ENCODE data around the gene TSPAN17. TPM values are rescaled to one million over a fixed set of nuclear protein-coding genes. Genes with fewer than 3 reads are reported as not detected.

TSPAN17 gene
- total RNA-seq, 6 experiments from 2014 or later = 10.9 to 20.8 (median 13.6) TPM

- H3K27me3 ChIP-seq = no peaks in the 10 kb centered on the region
- ATAC-seq = no peak
- TF ChIP-seq CTCF (IDR thresholded peaks at IDR 0.05) (no peak), POLR2A (IDR thresholded peaks at IDR 0.05) (no peak)
- 48% methylated on average over 7 of the region's 10 CpGs for WGBS (ENCODE audit: insufficient coverage, low coverage, low lambda C conversion rate, missing lambda C conversion rate)
- H3K36me3 ChIP-seq = no peaks in the 10 kb centered on the region
- no peak overlapping the region for H3K4me3 ChIP-seq
- no peak for DNase-seq
- no peak overlapping the region for H3K27ac ChIP-seq
- no peaks in the 10 kb centered on the region for H3K4me1 ChIP-seq
- H3K9me3 ChIP-seq = no peaks in the 10 kb centered on the region
- intact Hi-C loops (cut with DNase I) = no loop called here
These were observed 29.1 kb downstream of the TSPAN17 start for GRCh38 chr5:176676361-176676824.

GRCh38 chr5:176677209-176677939 is 30.1 kb downstream of the TSPAN17 start:
- DNase-seq (no peak), ATAC-seq (no peak)
- no peaks in the 10 kb centered on the region for H3K4me1 ChIP-seq
- intact Hi-C loops (cut with DNase I) = no loop called here
- H3K27ac ChIP-seq = no peak overlapping the region
- 52% methylated on average over 4 of the region's 12 CpGs for WGBS (ENCODE audit: insufficient coverage, low coverage, low lambda C conversion rate, missing lambda C conversion rate)
- H3K4me3 ChIP-seq = no peak overlapping the region
- no peaks in the 10 kb centered on the region for H3K9me3 ChIP-seq
- no peaks in the 10 kb centered on the region for H3K36me3 ChIP-seq
- no peaks in the 10 kb centered on the region for H3K27me3 ChIP-seq
- TF ChIP-seq POLR2A (IDR thresholded peaks at IDR 0.05) = no peak
- TF ChIP-seq CTCF (IDR thresholded peaks at IDR 0.05) = no peak

- no peaks in the 10 kb centered on the region for H3K9me3 ChIP-seq
- H3K27me3 ChIP-seq = no peaks in the 10 kb centered on the region
- ATAC-seq (no peak), DNase-seq (no peak)
- H3K4me1 ChIP-seq = no peaks in the 10 kb centered on the region
- WGBS (ENCODE audit: insufficient coverage, low coverage, low lambda C conversion rate, missing lambda C conversion rate) = 100% methylated on average over 1 of the region's 5 CpGs
- no peak overlapping the region for H3K27ac ChIP-seq
- TF ChIP-seq POLR2A (IDR thresholded peaks at IDR 0.05) = no peak
- no peak for TF ChIP-seq CTCF (IDR thresholded peaks at IDR 0.05)
- intact Hi-C loops (cut with DNase I) = no loop called here
- H3K36me3 ChIP-seq = no peaks in the 10 kb centered on the region
- no peak overlapping the region for H3K4me3 ChIP-seq
These were observed 31.3 kb downstream of the TSPAN17 start for GRCh38 chr5:176678584-176678983.

GRCh38 chr5:176679365-176680225 is 32.3 kb downstream of the TSPAN17 start:
- ATAC-seq = no peak
- 15% methylated on average over 4 of the region's 31 CpGs for WGBS (ENCODE audit: insufficient coverage, low coverage, low lambda C conversion rate, missing lambda C conversion rate)
- H3K27me3 ChIP-seq = no peaks in the 10 kb centered on the region

More at GRCh38 chr5:176679365-176680225, 32.3 kb downstream of the TSPAN17 start:
- Histone ChIP-seq H3K9me3 (no peaks in the 10 kb centered on the region), H3K4me3 (no peak overlapping the region), H3K27ac (no peak overlapping the region), H3K4me1 (no peaks in the 10 kb centered on the region), H3K36me3 (no peaks in the 10 kb centered on the region)
- intact Hi-C loops (cut with DNase I) = no loop called here
- no peak for DNase-seq
- TF ChIP-seq POLR2A (IDR thresholded peaks at IDR 0.05) (no peak), CTCF (IDR thresholded peaks at IDR 0.05) (no peak)

Measured in right lobe of liver (tissue), 6 donors.